Measurements from ENCODE around the gene FBXO34.
"Not testable (repeated sequence)": the region's sequence is repeated elsewhere in the genome, so short reads cannot be mapped to it uniquely, and the experiment has no call there.

The FBXO34 gene

GRCh38 chr14:55340482-55340881, 69.3 kb downstream of the FBXO34 start:
- H3K4me3 Mint-ChIP-seq = no peak overlapping the region
- ATAC-seq = no peak
- no peaks in the 10 kb centered on the region for H3K9me3 Mint-ChIP-seq
- no peaks in the 10 kb centered on the region for H3K36me3 Mint-ChIP-seq
- H3K27ac Mint-ChIP-seq = no peak overlapping the region
- peaks cover 28% of the 10 kb centered on the region for H3K4me1 Mint-ChIP-seq
- no peaks in the 10 kb centered on the region for H3K27me3 Mint-ChIP-seq

GRCh38 chr14:55341781-55342180, 70.6 kb downstream of the FBXO34 start:
- Mint-ChIP-seq H3K27ac (no peak overlapping the region), H3K27me3 (no peaks in the 10 kb centered on the region), H3K4me1 (peaks cover 35% of the 10 kb centered on the region), H3K36me3 (no peaks in the 10 kb centered on the region), H3K4me3 (no peak overlapping the region), H3K9me3 (no peaks in the 10 kb centered on the region)
- ATAC-seq = no peak

- H3K4me3 Mint-ChIP-seq, H3K27me3 Mint-ChIP-seq, H3K9me3 Mint-ChIP-seq, H3K36me3 Mint-ChIP-seq, ATAC-seq, H3K27ac Mint-ChIP-seq: not testable (repeated sequence)
- H3K4me1 Mint-ChIP-seq = peaks cover 53% of the 10 kb centered on the region
Measured at GRCh38 chr14:55344582-55345163, 73.5 kb downstream of the FBXO34 start.

- Mint-ChIP-seq H3K27ac (no peak overlapping the region), H3K4me1 (peaks cover 51% of the 10 kb centered on the region), H3K9me3 (no peaks in the 10 kb centered on the region), H3K4me3 (no peak overlapping the region), H3K36me3 (peaks cover 12% of the 10 kb centered on the region), H3K27me3 (no peaks in the 10 kb centered on the region)
- no peak for ATAC-seq
Measured at GRCh38 chr14:55347040-55347439, 75.8 kb downstream of the FBXO34 start.

- peaks cover 51% of the 10 kb centered on the region for H3K4me1 Mint-ChIP-seq
- no peak for ATAC-seq
- no peak overlapping the region for H3K27ac Mint-ChIP-seq
- peaks cover 12% of the 10 kb centered on the region for H3K36me3 Mint-ChIP-seq
- H3K9me3 Mint-ChIP-seq = no peaks in the 10 kb centered on the region
- H3K4me3 Mint-ChIP-seq = no peak overlapping the region
- H3K27me3 Mint-ChIP-seq = no peaks in the 10 kb centered on the region
Measured at GRCh38 chr14:55347748-55348147, 76.5 kb downstream of the FBXO34 start.

GRCh38 chr14:55348766-55349453, 77.7 kb downstream of the FBXO34 start:
- peak; percentile 80 for ATAC-seq
- H3K4me1 Mint-ChIP-seq = peaks cover 51% of the 10 kb centered on the region
- H3K9me3 Mint-ChIP-seq = no peaks in the 10 kb centered on the region
- H3K4me3 Mint-ChIP-seq = peak overlapping the region; percentile 76
- peaks cover 12% of the 10 kb centered on the region for H3K36me3 Mint-ChIP-seq
- peak overlapping the region; percentile 81 for H3K27ac Mint-ChIP-seq
- H3K27me3 Mint-ChIP-seq = no peaks in the 10 kb centered on the region

- Mint-ChIP-seq H3K4me1 (peaks cover 49% of the 10 kb centered on the region), H3K36me3 (peaks cover 12% of the 10 kb centered on the region), H3K9me3 (no peaks in the 10 kb centered on the region), H3K27me3 (no peaks in the 10 kb centered on the region), H3K27ac (peak overlapping the region; percentile 81), H3K4me3 (peak overlapping the region; percentile 76)
- peak; percentile 86 for ATAC-seq
Measured at GRCh38 chr14:55349565-55349964, 78.3 kb downstream of the FBXO34 start.

- Mint-ChIP-seq H3K4me3 (no peak overlapping the region), H3K36me3 (peaks cover 16% of the 10 kb centered on the region), H3K27ac (no peak overlapping the region), H3K4me1 (peaks cover 43% of the 10 kb centered on the region), H3K27me3 (no peaks in the 10 kb centered on the region), H3K9me3 (no peaks in the 10 kb centered on the region)
- ATAC-seq = no peak
Measured at GRCh38 chr14:55350461-55350860, 79.2 kb downstream of the FBXO34 start.

- no peak for ATAC-seq
- no peak overlapping the region for H3K27ac Mint-ChIP-seq
- no peak overlapping the region for H3K4me3 Mint-ChIP-seq
- H3K9me3 Mint-ChIP-seq = no peaks in the 10 kb centered on the region
- peaks cover 40% of the 10 kb centered on the region for H3K4me1 Mint-ChIP-seq
- no peaks in the 10 kb centered on the region for H3K27me3 Mint-ChIP-seq
- H3K36me3 Mint-ChIP-seq = peaks cover 17% of the 10 kb centered on the region
Measured at GRCh38 chr14:55351111-55351510, 79.9 kb downstream of the FBXO34 start.

- no peak overlapping the region for H3K27ac Mint-ChIP-seq
- peaks cover 36% of the 10 kb centered on the region for H3K4me1 Mint-ChIP-seq
- H3K9me3 Mint-ChIP-seq = no peaks in the 10 kb centered on the region
Measured at GRCh38 chr14:55352201-55352600, 81.0 kb downstream of the FBXO34 start.

GRCh38 chr14:55353686-55354467, 82.7 kb downstream of the FBXO34 start:
- no peak for ATAC-seq
- no peaks in the 10 kb centered on the region for H3K27me3 Mint-ChIP-seq
- peaks cover 17% of the 10 kb centered on the region for H3K36me3 Mint-ChIP-seq
- no peak overlapping the region for H3K4me3 Mint-ChIP-seq
- no peak overlapping the region for H3K27ac Mint-ChIP-seq
- no peaks in the 10 kb centered on the region for H3K9me3 Mint-ChIP-seq
- peaks cover 22% of the 10 kb centered on the region for H3K4me1 Mint-ChIP-seq

More at GRCh38 chr14:55352201-55352600, 81.0 kb downstream of the FBXO34 start:
- peaks cover 17% of the 10 kb centered on the region for H3K36me3 Mint-ChIP-seq
- H3K4me3 Mint-ChIP-seq = no peak overlapping the region
- no peaks in the 10 kb centered on the region for H3K27me3 Mint-ChIP-seq
- no peak for ATAC-seq

GRCh38 chr14:55354500-55354899, 83.3 kb downstream of the FBXO34 start:
- Mint-ChIP-seq H3K27ac (no peak overlapping the region), H3K4me1 (peaks cover 16% of the 10 kb centered on the region), H3K4me3 (no peak overlapping the region), H3K36me3 (peaks cover 17% of the 10 kb centered on the region), H3K9me3 (no peaks in the 10 kb centered on the region), H3K27me3 (no peaks in the 10 kb centered on the region)
- peak; percentile 70 for ATAC-seq

GRCh38 chr14:55355922-55356321, 84.7 kb downstream of the FBXO34 start:
- Mint-ChIP-seq H3K9me3 (no peaks in the 10 kb centered on the region), H3K36me3 (peaks cover 10% of the 10 kb centered on the region), H3K27ac (no peak overlapping the region), H3K27me3 (no peaks in the 10 kb centered on the region), H3K4me3 (no peak overlapping the region), H3K4me1 (peaks cover 6% of the 10 kb centered on the region)
- ATAC-seq = no peak

GRCh38 chr14:55356913-55357312, 85.7 kb downstream of the FBXO34 start:
- H3K27me3 Mint-ChIP-seq = no peaks in the 10 kb centered on the region
- no peaks in the 10 kb centered on the region for H3K9me3 Mint-ChIP-seq
- peaks cover 5% of the 10 kb centered on the region for H3K36me3 Mint-ChIP-seq
- no peak for ATAC-seq
- H3K27ac Mint-ChIP-seq = no peak overlapping the region
- no peak overlapping the region for H3K4me3 Mint-ChIP-seq
- peaks cover 6% of the 10 kb centered on the region for H3K4me1 Mint-ChIP-seq

- Mint-ChIP-seq H3K9me3 (no peaks in the 10 kb centered on the region), H3K27me3 (no peaks in the 10 kb centered on the region), H3K27ac (no peak overlapping the region), H3K4me1 (peaks cover 5% of the 10 kb centered on the region), H3K36me3 (peaks cover 12% of the 10 kb centered on the region), H3K4me3 (no peak overlapping the region)
- no peak for ATAC-seq
Measured at GRCh38 chr14:55359307-55359706, 88.1 kb downstream of the FBXO34 start.

Data from stimulated activated memory B cell treated with anti-CD40 and anti-IgM and Interleukin-4, amounts not matched to agents 10 μg/mL and 1 μg/mL and 100 μg/mL, for 72 hours (primary cell).